ENCODE measurements around the gene FBLN2. TPM values are rescaled to one million over a fixed set of nuclear protein-coding genes. Genes with fewer than 3 reads are reported as not detected.

FBLN2 gene
- polyA plus RNA-seq, 2 of the 4 experiments (the other 2 are of a cell fraction) = 1.1 to 2.7 TPM

DNA sequence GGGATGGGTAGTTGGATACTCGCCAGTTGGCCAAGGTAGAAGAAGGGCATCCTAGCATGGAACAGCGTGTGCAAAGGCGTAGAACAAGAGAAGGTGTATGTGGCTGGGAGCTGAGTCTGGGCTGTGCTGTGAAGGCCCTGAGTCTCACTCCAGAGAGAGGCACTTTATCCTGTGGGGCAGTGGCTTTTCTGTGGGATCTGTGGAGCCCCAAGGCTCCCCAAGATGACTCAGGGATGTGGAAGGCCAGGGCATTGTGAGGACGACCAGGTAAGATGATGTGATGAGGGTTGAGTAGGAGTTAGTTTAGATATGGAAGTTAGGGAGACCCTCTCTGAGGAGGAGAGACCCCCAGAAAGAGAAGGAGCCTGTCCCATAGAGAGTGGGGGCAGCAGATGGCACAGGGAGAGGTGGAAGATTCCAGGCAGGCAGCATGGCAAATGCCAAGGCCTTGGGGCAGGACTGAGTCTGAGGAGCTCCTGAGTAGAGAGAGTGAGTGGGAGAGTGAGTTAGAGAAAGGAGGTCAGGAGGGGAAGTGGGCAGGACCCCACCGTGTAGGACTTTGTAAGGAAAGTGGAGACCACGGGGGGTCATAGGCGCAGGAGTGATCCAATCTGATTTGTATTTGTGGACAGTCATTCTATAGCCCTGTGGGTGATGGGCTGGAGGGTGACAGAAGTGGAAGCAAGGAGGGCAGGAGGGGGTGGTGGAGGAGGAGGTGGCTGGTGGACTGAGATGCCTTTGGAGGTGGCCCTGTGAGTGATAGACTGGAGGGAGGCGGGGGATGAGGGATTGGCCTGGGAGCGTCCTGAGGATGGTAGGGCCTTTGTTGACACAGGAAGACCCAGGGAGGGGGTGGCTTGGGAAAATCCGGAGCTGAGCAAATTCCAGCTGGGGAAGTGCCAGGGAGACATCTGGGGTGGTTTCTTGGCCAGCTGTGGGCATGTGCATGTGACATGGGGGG, 50.3 kb downstream of the FBLN2 start:
- no peak for TF ChIP-seq MYC (IDR thresholded peaks at IDR 0.05; ENCODE audit: borderline replicate concordance, low read length)
- TF ChIP-seq E2F6 (IDR thresholded peaks at IDR 0.05; ENCODE audit: borderline replicate concordance, low read depth) = no peak
- Histone ChIP-seq H3K27ac (peak overlapping the region; percentile 21 to 47; a peak in 3 of 6 replicates), H3K4me3 (no peak overlapping the region), H3K9me3 (no peaks in the 10 kb centered on the region), H3K4me2 (0 out of 3 replicates have a peak overlapping the region, but pooled peaks have one; percentile 19), H3K4me1 (peaks cover 14% of the 10 kb centered on the region; the same call in 1 of the 3 replicates)
- CTCF ChIA-PET = interaction anchor here (0.8 to 2.6 kb wide), 5 partner anchors 50 to 105 kb away, joined by 3 to 9 read pairs (median 5); no protein-coding TSS in a partner anchor
- FAIRE-seq (no peak), ATAC-seq (peak; percentile 42 to 45; a peak in 5 of 6 replicates), DNase-seq (ENCODE audit: low read depth in 1 of 2, low spot score in 1 of 2) (peak in 1 of 2 experiments; percentile 48)
- POLR2A ChIA-PET = interaction anchor here (0.7 to 1.0 kb wide), 2 partner anchors 119 kb away, joined by 3 to 4 read pairs; partner anchors contain the start of gene HDAC11
- WGBS (ENCODE audit: missing lambda C conversion rate) = 51% methylated on average over 10 of the region's 10 CpGs

DNA sequence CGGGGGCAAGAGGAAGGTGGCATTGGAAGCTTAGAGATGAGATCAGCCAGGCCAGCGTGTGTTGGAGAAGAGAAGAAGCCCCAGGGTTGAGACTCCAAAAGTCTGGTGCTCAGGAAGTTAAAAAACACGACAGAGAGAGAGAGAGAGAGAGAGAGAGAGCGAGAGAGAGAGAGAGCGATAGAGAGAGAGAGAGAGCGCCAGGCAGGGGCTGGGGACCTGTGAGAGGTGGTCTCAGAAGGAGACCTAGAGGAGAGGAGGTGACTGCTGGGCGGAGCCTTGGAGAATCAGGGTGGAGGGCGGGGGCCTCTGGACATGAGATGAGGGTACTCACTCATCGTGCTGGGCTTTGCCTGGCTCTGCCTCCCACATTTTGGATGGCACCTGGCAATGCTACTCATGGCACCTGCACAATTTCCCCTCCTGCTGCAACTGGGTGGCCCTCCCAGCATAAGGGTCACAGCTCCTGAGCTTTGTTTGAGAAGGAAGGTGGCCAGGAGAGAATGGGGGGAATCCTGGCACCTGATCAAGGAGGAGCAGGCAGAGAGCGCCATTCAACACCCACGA, 51.0 kb downstream of the FBLN2 start:
- Histone ChIP-seq H3K9me3 (no peaks in the 10 kb centered on the region), H3K4me3 (no peak overlapping the region), H3K4me1 (peaks cover 14% of the 10 kb centered on the region; the same call in 1 of the 3 replicates), H3K4me2 (0 out of 3 replicates have a peak overlapping the region, but pooled peaks have one; percentile 19), H3K27ac (peak overlapping the region; percentile 34 to 40; a peak in 2 of 6 replicates)
- WGBS (ENCODE audit: missing lambda C conversion rate) = 68% methylated on average over 10 of the region's 11 CpGs
- TF ChIP-seq CBX8 (IDR thresholded peaks at IDR 0.05) (no peak), SREBF2 (IDR thresholded peaks at IDR 0.05) (no peak), EHMT2 (IDR thresholded peaks at IDR 0.05; ENCODE audit: low read depth) (no peak), ZNF302 (CRISPR knock-in tag; IDR thresholded peaks at IDR 0.05) (no peak), ZFP36 (IDR thresholded peaks at IDR 0.05; ENCODE audit: borderline replicate concordance, partially characterized antibody) (no peak), HOXB5 (CRISPR knock-in tag; IDR thresholded peaks at IDR 0.05) (no peak), ATOH8 (CRISPR knock-in tag; IDR thresholded peaks at IDR 0.05; ENCODE audit: low read depth) (no peak), CEBPB (IDR thresholded peaks at IDR 0.05) (no peak), HOXA7 (CRISPR knock-in tag; IDR thresholded peaks at IDR 0.05) (no peak), TFCP2L1 (CRISPR knock-in tag; IDR thresholded peaks at IDR 0.05) (no peak), RAD21 (conservative IDR thresholded peaks at IDR 0.05 in 1 of 2, IDR thresholded peaks at IDR 0.05 in 1 of 2) (no peak), CHD2 (IDR thresholded peaks at IDR 0.05; ENCODE audit: low read length, partially characterized antibody) (no peak), ZSCAN20 (CRISPR knock-in tag; IDR thresholded peaks at IDR 0.05) (no peak), NPAS2 (CRISPR knock-in tag; IDR thresholded peaks at IDR 0.05; ENCODE audit: borderline replicate concordance) (no peak), JUN (IDR thresholded peaks at IDR 0.05) (no peak), POLR2AphosphoS2 (conservative IDR thresholded peaks at IDR 0.05; ENCODE audit: low read length) (no peak)
- TF ChIP-seq, protein P1, sequence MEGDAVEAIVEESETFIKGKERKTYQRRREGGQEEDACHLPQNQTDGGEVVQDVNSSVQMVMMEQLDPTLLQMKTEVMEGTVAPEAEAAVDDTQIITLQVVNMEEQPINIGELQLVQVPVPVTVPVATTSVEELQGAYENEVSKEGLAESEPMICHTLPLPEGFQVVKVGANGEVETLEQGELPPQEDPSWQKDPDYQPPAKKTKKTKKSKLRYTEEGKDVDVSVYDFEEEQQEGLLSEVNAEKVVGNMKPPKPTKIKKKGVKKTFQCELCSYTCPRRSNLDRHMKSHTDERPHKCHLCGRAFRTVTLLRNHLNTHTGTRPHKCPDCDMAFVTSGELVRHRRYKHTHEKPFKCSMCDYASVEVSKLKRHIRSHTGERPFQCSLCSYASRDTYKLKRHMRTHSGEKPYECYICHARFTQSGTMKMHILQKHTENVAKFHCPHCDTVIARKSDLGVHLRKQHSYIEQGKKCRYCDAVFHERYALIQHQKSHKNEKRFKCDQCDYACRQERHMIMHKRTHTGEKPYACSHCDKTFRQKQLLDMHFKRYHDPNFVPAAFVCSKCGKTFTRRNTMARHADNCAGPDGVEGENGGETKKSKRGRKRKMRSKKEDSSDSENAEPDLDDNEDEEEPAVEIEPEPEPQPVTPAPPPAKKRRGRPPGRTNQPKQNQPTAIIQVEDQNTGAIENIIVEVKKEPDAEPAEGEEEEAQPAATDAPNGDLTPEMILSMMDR (IDR thresholded peaks at IDR 0.05) = no peak
- TF ChIP-seq, protein P2, sequence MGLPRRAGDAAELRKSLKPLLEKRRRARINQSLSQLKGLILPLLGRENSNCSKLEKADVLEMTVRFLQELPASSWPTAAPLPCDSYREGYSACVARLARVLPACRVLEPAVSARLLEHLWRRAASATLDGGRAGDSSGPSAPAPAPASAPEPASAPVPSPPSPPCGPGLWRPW (IDR thresholded peaks at IDR 0.05) = no peak
- TF ChIP-seq, protein P3, sequence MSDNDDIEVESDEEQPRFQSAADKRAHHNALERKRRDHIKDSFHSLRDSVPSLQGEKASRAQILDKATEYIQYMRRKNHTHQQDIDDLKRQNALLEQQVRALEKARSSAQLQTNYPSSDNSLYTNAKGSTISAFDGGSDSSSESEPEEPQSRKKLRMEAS (IDR thresholded peaks at IDR 0.05) = no peak
- TF ChIP-seq, protein P4, sequence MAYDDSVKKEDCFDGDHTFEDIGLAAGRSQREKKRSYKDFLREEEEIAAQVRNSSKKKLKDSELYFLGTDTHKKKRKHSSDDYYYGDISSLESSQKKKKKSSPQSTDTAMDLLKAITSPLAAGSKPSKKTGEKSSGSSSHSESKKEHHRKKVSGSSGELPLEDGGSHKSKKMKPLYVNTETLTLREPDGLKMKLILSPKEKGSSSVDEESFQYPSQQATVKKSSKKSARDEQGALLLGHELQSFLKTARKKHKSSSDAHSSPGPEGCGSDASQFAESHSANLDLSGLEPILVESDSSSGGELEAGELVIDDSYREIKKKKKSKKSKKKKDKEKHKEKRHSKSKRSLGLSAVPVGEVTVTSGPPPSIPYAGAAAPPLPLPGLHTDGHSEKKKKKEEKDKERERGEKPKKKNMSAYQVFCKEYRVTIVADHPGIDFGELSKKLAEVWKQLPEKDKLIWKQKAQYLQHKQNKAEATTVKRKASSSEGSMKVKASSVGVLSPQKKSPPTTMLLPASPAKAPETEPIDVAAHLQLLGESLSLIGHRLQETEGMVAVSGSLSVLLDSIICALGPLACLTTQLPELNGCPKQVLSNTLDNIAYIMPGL (CRISPR knock-in tag; IDR thresholded peaks at IDR 0.05; ENCODE audit: borderline replicate concordance) = no peak
- ATAC-seq (0 out of 6 replicates have a peak, but pooled peaks of 1 of the 2 experiments have one; percentile 32), FAIRE-seq (no peak), DNase-seq (ENCODE audit: low read depth in 1 of 2, low spot score in 1 of 2) (no peak)
- CTCF ChIA-PET = interaction anchor here (0.7 to 2.6 kb wide), 7 partner anchors 49 to 187 kb away, joined by 3 to 9 read pairs (median 5); no protein-coding TSS in a partner anchor
- POLR2A ChIA-PET = interaction anchor here (0.7 kb wide), 1 partner anchor 120 kb away, joined by 3 read pairs; the partner anchor contains the start of gene HDAC11

Data from A549 (cell line).